Kidney epithelial cell (primary cell): ENCODE data around the gene KIF26B. TPM values are rescaled to one million over a fixed set of nuclear protein-coding genes. Genes with fewer than 3 reads are reported as not detected.

Experiments
- DNase-seq: peaks from one replicate; pipeline ENCODE4 v3.0.0-alpha.2; 2010; ENCODE audit warnings: low read depth
- H3K27me3 ChIP-seq: 2 replicates; pipeline ENCODE4 v1.6.0; 2011; ENCODE audit warnings: low read length; ENCODE audit not compliant: control insufficient read depth, insufficient read depth
- H3K36me3 ChIP-seq: 2 replicates; pipeline ENCODE4 v1.5.1; 2011; ENCODE audit warnings: low read length; ENCODE audit not compliant: control insufficient read depth, insufficient read depth
- H3K4me3 ChIP-seq: 2 replicates; pipeline ENCODE4 v1.5.1; 2011; ENCODE audit warnings: low read depth, mild to moderate bottlenecking, control low read depth, low read length
- total RNA-seq: library from RNA; depleted of rRNA; stranded (reverse); fragments of >200 nt; gene quantifications from 2 replicates; pipeline ENCODE4 v1.2.3, GENCODE V29; 2015
- TF ChIP-seq, protein P1 (sequence below): IDR thresholded peaks from 2 replicates; pipeline ENCODE4 v1.5.1; 2011; ENCODE audit warnings: mild to moderate bottlenecking, moderate library complexity, low read length, control low read depth, inconsistent platforms; ENCODE audit not compliant: insufficient read depth, poor library complexity, severe bottlenecking

The KIF26B gene
- total RNA-seq, 1 donor from 2014 or later: 14.6 TPM

GRCh38 chr1:245160288-245160687, 5.5 kb downstream of the KIF26B start:
- H3K27me3 ChIP-seq: no peaks in the 10 kb centered on the region
- DNase-seq: no peak
- TF ChIP-seq, protein P1, sequence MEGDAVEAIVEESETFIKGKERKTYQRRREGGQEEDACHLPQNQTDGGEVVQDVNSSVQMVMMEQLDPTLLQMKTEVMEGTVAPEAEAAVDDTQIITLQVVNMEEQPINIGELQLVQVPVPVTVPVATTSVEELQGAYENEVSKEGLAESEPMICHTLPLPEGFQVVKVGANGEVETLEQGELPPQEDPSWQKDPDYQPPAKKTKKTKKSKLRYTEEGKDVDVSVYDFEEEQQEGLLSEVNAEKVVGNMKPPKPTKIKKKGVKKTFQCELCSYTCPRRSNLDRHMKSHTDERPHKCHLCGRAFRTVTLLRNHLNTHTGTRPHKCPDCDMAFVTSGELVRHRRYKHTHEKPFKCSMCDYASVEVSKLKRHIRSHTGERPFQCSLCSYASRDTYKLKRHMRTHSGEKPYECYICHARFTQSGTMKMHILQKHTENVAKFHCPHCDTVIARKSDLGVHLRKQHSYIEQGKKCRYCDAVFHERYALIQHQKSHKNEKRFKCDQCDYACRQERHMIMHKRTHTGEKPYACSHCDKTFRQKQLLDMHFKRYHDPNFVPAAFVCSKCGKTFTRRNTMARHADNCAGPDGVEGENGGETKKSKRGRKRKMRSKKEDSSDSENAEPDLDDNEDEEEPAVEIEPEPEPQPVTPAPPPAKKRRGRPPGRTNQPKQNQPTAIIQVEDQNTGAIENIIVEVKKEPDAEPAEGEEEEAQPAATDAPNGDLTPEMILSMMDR: no peak
- no peak overlapping the region for H3K4me3 ChIP-seq
- no peaks in the 10 kb centered on the region for H3K36me3 ChIP-seq

DNA sequence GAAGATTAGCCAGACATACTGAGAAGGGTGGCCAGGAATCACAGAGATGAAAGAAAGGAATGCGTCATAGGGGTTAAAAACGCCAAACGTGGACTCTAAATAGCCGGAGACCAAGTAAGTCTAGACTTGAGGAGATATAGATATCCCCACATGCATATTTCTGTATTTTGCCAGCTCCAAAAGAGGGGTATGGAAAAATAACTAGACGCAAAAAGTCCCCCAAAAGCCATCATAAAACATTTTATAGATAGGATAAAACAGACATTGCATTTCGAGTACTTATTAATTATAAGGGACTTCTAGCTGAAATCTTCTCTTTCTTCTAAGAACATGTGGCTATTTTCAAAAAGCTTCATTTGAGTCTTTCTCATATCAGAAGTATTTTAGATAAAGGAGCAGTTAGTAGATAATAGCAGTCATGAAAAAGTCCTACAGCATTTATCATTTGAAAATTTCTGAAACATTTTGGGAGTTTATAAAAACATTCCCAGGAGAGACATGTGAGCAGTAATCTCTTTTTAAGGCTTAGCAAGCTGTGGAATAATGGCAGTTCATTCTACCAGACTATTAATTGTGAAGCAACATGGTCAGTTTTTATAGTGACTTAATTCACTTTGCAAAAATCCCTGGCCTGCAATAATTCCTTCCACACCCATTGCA, 6.1 kb downstream of the KIF26B start:
- H3K27me3 ChIP-seq: no peaks in the 10 kb centered on the region

DNA sequence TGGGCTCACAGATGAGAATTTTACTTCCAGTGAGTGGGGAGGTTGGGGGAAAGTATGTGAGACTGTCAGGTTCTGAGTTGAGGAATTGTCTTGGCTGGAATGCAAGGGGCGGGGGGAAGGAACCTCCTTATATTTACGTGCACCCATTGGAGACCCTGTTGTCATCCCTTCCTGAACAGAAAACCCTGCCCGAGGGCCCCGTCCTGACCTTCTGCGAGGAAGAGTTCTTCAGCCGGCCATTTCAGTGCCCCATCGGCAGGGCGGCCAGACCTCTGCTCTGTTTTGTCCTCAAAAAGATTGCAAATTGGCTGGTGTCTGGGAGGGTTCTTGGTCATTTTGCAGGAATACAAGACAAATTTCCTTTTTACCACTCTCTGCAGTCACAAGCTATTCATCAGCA, 7.1 kb downstream of the KIF26B start:
- Histone ChIP-seq H3K4me3 (no peak overlapping the region), H3K36me3 (no peaks in the 10 kb centered on the region), H3K27me3 (no peaks in the 10 kb centered on the region)
- TF ChIP-seq, protein P1: no peak
- no peak for DNase-seq

More for the DNA sequence above, 6.1 kb downstream of the KIF26B start:
- Histone ChIP-seq H3K4me3 (no peak overlapping the region), H3K36me3 (no peaks in the 10 kb centered on the region)
- DNase-seq: no peak
- TF ChIP-seq, protein P1: no peak

- TF ChIP-seq, protein P1: no peak
- DNase-seq: no peak
- H3K27me3 ChIP-seq: no peaks in the 10 kb centered on the region
Measured at GRCh38 chr1:245166471-245166885, 11.7 kb downstream of the KIF26B start.

GRCh38 chr1:245168086-245168485, 13.3 kb downstream of the KIF26B start:
- TF ChIP-seq, protein P1: no peak
- Histone ChIP-seq H3K27me3 (no peaks in the 10 kb centered on the region), H3K36me3 (no peaks in the 10 kb centered on the region), H3K4me3 (no peak overlapping the region)
- no peak for DNase-seq

More at GRCh38 chr1:245166471-245166885, 11.7 kb downstream of the KIF26B start:
- no peak overlapping the region for H3K4me3 ChIP-seq
- no peaks in the 10 kb centered on the region for H3K36me3 ChIP-seq

DNA sequence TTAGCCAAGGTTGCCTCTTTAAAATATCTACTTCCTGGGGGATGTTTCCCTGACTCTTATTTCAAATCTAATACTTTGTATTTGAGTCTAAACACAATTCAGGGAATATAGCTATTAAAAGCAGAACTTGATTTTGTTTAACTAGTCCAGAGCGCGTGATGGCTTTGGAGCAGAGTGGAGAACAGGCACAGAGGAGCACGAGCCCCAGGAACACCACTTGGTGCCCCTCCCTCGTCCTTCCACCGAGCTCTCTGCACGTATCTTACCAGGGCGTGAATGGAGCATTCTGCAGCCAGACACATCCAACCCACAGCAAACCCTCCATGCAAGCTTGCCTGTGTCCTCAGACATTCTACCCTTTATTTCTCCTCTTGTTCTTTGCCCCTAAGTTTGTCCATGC, 14.1 kb downstream of the KIF26B start:
- H3K4me3 ChIP-seq: no peak overlapping the region
- no peaks in the 10 kb centered on the region for H3K27me3 ChIP-seq
- DNase-seq: no peak
- TF ChIP-seq, protein P1: no peak
- no peaks in the 10 kb centered on the region for H3K36me3 ChIP-seq
